ENCODE data around the gene SDCCAG8. TPM values are rescaled to one million over a fixed set of nuclear protein-coding genes. Genes with fewer than 3 reads are reported as not detected.

SDCCAG8 gene
- total and polyA plus RNA-seq, 10 donors = 14.8 to 79.3 (median 46.5) TPM

- Histone ChIP-seq H3K27ac (peak overlapping the region in 1 of 8 donors; percentile 2), H3K9me3 (no peaks in the 10 kb centered on the region), H3K4me3 (no peak overlapping the region), H3K4me1 (peaks cover 0 to 25% (median 9%) of the 10 kb centered on the region in 6 donors), H3K27me3 (replicated peaks in 1 of 7) (no peaks in the 10 kb centered on the region), H3K36me3 (peaks cover 0 to 54% (median 2%) of the 10 kb centered on the region in 6 donors)
- TF ChIP-seq POLR2AphosphoS5 (IDR thresholded peaks at IDR 0.05) = peak in 1 of 3 donors; percentile 16
- TF ChIP-seq, protein P1, sequence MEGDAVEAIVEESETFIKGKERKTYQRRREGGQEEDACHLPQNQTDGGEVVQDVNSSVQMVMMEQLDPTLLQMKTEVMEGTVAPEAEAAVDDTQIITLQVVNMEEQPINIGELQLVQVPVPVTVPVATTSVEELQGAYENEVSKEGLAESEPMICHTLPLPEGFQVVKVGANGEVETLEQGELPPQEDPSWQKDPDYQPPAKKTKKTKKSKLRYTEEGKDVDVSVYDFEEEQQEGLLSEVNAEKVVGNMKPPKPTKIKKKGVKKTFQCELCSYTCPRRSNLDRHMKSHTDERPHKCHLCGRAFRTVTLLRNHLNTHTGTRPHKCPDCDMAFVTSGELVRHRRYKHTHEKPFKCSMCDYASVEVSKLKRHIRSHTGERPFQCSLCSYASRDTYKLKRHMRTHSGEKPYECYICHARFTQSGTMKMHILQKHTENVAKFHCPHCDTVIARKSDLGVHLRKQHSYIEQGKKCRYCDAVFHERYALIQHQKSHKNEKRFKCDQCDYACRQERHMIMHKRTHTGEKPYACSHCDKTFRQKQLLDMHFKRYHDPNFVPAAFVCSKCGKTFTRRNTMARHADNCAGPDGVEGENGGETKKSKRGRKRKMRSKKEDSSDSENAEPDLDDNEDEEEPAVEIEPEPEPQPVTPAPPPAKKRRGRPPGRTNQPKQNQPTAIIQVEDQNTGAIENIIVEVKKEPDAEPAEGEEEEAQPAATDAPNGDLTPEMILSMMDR (IDR thresholded peaks at IDR 0.05 in 8 of 11, conservative IDR thresholded peaks at IDR 0.05 in 3 of 11) = no peak
- DNase-seq = no peak
- 96 to 100% (median 96%) methylated on average over 9 to 10 of the region's 10 CpGs for WGBS, 5 donors
- intact Hi-C loops (cut with DNase I; ENCODE audit: low total_unique reads) = no loop called here
Observed at GRCh38 chr1:243497939-243498681, 242.3 kb downstream of the SDCCAG8 start.

DNA sequence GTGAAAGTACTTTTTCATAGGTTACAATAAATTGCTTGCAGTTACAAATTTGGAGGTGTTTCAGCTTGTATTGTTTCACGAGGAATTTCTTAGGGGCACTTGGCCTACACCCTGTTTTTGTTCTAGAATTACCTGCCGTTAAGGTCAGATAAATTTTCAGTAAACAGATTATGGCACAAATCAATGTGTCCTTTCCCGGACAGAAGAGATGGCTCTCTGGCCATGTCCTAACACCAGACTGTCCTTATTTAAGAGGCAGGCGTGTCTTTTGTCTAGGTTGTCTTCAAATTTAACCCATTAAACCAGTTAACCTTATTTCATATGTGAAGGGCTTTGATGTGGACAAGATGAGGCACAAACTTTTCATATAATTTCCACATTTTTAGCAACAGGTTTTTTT lies 243.4 kb downstream of the SDCCAG8 start:
- Histone ChIP-seq H3K27ac (no peak overlapping the region), H3K27me3 (replicated peaks in 1 of 7) (no peaks in the 10 kb centered on the region), H3K4me1 (peaks cover 0 to 25% (median 9%) of the 10 kb centered on the region in 6 donors), H3K4me3 (no peak overlapping the region), H3K36me3 (peaks cover 0 to 65% (median 2%) of the 10 kb centered on the region in 6 donors), H3K9me3 (no peaks in the 10 kb centered on the region)
- 89 to 96% (median 92%) methylated on average over 4 of the region's 4 CpGs for WGBS, 5 donors
- TF ChIP-seq POLR2A (IDR thresholded peaks at IDR 0.05) = no peak
- TF ChIP-seq, protein P1 (IDR thresholded peaks at IDR 0.05 in 8 of 11, conservative IDR thresholded peaks at IDR 0.05 in 3 of 11) = no peak
- TF ChIP-seq POLR2AphosphoS5 (IDR thresholded peaks at IDR 0.05) = no peak
- intact Hi-C loops (cut with DNase I; ENCODE audit: low total_unique reads) = no loop called here
- no peak for DNase-seq

DNA sequence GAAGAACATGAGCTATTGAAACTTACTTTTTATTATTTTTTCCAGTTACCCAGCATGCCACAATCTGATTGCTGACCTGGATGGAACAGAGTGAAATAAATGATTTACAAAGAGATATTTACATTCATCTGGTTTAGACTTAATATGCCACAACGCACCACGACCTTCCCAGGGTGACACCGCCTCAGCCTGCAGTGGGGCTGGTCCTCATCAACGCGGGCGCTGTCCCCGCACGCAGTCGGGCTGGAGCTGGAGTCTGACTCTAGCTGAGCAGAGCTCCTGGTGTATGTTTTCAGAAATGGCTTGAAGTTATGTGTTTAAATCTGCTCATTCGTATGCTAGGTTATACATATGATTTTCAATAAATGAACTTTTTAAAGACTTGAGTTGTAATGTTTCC lies 243.9 kb downstream of the SDCCAG8 start:
- TF ChIP-seq POLR2A (IDR thresholded peaks at IDR 0.05) (no peak), POLR2AphosphoS5 (IDR thresholded peaks at IDR 0.05) (peak in 2 of 3 donors; percentile 13 to 40)
- TF ChIP-seq, protein P1 (IDR thresholded peaks at IDR 0.05 in 8 of 11, conservative IDR thresholded peaks at IDR 0.05 in 3 of 11) = no peak
- Histone ChIP-seq H3K27me3 (replicated peaks in 1 of 7) (no peaks in the 10 kb centered on the region), H3K36me3 (peaks cover 0 to 70% (median 4%) of the 10 kb centered on the region in 6 donors), H3K9me3 (no peaks in the 10 kb centered on the region), H3K27ac (no peak overlapping the region), H3K4me1 (peaks cover 0 to 21% (median 9%) of the 10 kb centered on the region in 6 donors), H3K4me3 (no peak overlapping the region)
- no peak for DNase-seq
- intact Hi-C loops (cut with DNase I; ENCODE audit: low total_unique reads) = no loop called here
- WGBS, 5 donors = 96 to 98% (median 97%) methylated on average over 10 of the region's 10 CpGs

- TF ChIP-seq POLR2A (IDR thresholded peaks at IDR 0.05) (no peak), POLR2AphosphoS5 (IDR thresholded peaks at IDR 0.05) (no peak)
- TF ChIP-seq, protein P1 (IDR thresholded peaks at IDR 0.05 in 8 of 11, conservative IDR thresholded peaks at IDR 0.05 in 3 of 11) = no peak
- no peak for DNase-seq
- peaks cover 0 to 68% (median 5%) of the 10 kb centered on the region in 6 donors for H3K36me3 ChIP-seq
- no peak overlapping the region for H3K27ac ChIP-seq
- intact Hi-C loops (cut with DNase I; ENCODE audit: low total_unique reads) = no loop called here
- 85 to 97% (median 95%) methylated on average over 5 of the region's 5 CpGs for WGBS, 5 donors
- no peaks in the 10 kb centered on the region for H3K9me3 ChIP-seq
- H3K4me3 ChIP-seq = no peak overlapping the region
- H3K27me3 ChIP-seq (replicated peaks in 1 of 7) = no peaks in the 10 kb centered on the region
- peaks cover 0 to 13% (median 6%) of the 10 kb centered on the region in 6 donors for H3K4me1 ChIP-seq
Observed at GRCh38 chr1:243500512-243500911, 244.7 kb downstream of the SDCCAG8 start.

Data from spleen (tissue), 11 donors.